ENCODE measurements around the gene BTG2.
"Not testable (repeated sequence)": the region's sequence is repeated elsewhere in the genome, so short reads cannot be mapped to it uniquely, and the experiment has no call there.

Gene BTG2

DNA sequence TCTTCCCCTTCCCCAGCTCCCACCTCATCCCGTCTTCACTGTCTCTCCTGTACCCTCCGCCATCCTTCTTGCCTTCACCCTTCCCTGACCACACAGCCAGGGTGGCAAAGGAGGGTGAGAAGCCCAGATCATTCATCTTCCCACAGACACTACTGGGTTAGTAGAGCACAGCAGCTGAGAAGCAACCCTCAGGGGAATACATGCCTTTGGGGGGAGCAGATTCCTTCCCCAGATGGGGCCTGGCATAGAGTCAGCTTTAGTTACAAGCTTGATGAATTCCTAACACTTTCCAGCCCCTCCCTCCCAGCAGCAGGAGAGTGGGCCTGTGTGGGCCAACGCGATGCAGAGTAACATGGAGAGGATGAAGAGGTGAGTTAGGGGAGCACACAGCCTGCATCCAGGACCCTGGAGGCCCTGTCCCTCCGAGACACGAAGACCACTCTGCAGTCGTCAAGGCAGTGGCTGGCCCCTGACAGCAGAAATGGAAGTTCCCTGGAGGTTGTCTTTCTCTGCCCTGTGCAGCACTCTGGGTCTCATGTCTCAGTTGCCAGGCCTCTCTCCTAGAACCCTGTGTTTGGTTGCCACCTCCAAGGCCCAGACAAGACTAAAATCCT, 8.8 kb upstream of the BTG2 start:
- no peak for DNase-seq

GRCh38 chr1:203299169-203299568, 6.2 kb upstream of the BTG2 start:
- no peak for DNase-seq

DNA sequence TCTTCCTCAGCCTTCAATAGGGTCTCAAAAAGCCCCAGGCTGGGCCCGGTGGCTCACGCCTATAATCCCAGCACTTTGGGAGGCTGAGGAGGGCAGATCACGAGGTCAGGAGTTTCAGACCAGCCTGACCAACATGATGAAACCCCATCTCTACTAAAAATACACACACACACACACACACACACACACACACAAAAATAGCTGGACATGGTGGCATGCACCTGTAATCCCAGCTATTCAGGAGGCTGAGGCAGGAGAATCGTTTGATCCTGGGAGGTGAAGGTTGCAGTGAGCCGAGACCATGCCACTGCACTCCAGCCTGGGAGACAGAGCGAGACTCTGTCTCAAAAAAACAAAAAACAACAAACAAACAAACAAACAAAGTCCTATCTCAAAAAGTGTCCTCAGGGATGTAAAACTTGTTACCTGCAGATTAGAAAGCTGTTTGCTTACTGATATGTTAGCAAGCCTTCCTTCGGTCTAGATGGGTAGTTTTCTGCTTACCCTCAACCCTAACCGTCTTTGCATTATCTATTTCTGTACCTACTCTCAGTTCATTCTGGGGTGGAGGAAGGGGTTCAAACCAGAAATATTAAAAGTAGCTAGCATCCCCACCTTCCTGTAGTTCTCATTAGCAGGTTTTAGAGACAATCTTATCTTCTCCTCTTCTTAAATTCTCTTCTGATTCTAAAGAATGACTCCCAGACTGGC, 5.4 kb upstream of the BTG2 start:
- DNase-seq: not testable (repeated sequence)

DNA sequence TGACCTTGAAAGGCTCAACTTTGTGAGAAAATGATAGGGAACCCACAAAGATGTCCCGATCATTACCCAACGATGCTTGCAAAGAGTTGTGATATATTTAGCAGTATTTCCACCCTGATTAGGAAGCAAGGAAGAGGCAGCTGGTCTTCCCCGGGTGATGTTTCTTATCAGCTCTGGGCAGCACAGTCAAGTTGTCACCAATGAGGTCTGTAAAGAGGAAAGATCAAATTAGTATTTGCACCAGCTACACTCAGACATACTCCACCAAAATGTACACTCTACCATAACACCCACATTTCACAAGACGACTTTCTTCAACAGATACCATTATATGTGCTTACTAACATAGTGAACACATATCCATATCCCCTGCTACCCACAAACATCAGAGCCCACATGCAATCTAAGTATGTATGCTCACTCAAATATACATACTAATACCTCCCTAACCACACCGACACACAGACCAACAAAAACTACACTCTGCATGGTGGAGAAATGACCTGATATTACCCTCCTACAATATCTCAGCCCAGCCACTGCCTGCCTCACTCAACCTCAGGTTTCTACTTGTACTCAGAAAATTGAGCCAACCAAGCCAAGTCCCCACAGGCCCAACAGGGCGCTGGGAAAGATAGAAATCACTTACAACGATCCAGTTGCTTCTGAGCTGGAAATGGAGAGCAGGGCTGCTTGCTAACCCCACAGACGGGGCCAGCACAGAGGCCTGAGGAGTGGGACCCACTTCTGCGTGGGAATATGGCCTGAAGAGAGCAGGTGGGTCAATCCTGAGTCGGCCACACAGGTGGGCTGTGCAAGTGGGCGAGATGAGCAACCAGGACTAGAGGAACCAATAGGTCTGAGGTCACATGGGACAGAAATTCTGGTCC, 4.6 kb upstream of the BTG2 start:
- DNase-seq: no peak

DNA sequence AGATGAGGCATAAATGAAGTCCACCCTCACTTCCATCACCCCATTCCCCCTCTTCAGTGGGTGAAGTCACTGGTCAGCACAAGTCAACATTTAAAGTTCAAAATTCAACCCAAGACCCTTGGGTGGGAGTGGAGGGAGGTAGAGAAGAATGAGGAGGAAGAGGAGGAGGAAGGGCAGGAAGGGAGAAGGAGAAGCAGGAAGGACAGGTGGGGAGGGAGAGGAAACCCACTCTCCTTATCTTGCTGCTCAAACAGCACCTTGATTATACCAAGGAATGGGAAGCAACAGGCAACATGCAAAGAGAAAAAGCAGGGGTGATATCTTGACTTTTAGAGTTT, 4.0 kb upstream of the BTG2 start:
- DNase-seq: no peak

DNA sequence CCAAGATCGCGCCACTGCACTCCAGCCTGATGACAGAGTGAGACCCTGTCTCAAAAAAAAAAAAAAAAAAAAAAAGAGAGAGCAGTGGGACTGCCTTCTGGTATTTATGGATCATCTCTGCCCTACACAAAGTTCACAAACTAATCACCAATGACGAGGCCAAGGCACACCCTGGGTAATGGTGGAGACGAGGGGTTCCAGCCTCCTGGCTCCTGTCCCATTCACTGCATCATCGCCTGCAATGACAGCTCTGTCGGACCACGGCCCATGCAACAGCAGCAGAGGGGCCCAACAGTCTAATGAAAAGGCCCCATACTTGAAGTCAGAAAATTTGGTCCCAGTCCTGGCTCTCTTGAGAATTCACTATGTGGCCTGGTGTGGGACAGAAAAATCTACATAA, 2.9 kb upstream of the BTG2 start:
- DNase-seq: no peak

DNA sequence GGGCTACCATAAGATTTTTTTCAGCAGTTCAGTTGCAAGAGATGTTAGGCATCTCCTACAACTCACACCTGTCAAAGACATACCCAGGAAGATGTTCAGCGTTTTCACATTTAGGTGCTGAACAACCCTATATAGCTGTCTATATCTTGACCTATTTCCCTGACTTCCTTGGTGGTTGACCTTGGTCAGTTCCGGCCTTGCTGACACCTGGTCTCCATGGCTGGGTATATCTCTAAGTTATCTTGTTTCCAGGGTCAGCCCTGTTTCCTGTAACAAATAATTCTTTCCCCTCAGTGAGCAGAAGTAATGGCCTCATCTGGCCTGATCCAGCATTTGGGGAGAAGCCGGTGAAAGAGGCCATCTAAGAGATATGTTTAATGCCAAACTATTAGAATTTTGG, 2.4 kb upstream of the BTG2 start:
- DNase-seq: no peak

DNA sequence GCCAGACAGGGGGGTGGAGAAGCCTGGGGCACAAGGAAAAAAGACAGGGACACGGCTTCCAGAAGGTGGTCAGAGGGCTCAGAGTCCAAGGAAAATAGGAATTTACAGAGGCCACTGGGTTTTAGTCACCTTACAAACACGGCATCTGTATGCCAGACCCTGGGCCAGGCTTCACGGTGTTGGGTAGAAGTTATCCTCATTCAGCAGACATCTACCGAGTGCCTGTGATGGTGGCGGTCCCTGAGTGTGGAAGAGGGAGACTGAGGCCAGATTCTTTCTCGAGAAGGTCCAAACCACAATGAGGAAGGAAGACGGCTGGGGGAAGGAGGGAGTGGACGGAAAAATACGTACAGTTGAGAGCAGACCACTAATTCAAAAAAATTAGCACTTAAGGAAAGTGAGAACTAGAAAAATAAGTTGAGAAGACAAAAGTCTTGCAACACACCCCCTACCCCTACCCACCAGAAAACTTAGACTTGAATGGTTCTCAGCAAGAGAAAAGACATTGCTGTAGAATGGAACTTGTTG, 864 bp upstream of the BTG2 start:
- no peak for DNase-seq

GRCh38 chr1:203305809-203306088, 430 bp downstream of the BTG2 start:
- DNase-seq: no peak

DNA sequence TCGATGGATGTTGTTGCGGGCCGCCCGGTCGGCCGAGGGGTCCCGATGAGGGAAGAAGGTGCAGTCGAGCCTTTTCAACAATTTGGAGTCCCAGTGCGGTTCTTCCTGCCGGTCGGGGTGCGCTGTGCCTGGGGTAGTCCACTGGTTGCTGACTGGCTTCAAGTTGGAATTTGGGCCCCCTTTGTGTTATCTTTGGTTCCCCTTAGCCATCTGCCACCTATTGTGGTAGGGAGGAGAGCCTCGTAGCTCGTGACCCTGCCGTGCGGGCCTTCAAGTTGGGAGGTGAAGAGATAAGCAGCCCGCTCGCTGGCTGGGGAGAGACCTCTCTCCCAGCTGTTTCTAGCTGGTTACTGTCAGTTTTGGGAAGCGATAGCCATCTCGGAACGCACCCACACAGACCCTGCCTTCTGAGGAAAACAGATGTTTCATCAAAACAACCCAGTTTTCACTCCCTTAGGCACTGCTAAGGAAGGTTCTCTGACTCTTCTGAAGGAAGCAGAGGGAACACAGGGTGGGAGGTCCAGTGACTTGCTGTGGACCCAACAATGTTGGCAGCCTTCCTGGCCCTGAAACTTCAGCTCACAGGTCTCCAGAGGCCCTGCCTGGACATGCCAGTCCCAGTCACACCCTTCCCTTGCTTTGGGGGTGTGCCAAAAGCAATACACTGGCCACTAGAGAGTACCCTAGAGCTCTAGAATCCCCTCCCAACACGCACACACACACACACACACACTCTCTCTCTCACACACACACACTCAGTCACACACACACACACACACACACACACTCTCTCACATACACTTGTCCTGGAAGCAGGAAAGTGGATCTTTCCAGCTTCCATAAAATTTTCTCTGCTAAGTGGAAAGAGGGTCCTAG, 1.0 kb downstream of the BTG2 start:
- peak; percentile 70 for DNase-seq

- no peak for DNase-seq
Observed at GRCh38 chr1:203306965-203307541, 1.7 kb downstream of the BTG2 start.

- DNase-seq: no peak
Observed at GRCh38 chr1:203307641-203308126, 2.4 kb downstream of the BTG2 start.

DNA sequence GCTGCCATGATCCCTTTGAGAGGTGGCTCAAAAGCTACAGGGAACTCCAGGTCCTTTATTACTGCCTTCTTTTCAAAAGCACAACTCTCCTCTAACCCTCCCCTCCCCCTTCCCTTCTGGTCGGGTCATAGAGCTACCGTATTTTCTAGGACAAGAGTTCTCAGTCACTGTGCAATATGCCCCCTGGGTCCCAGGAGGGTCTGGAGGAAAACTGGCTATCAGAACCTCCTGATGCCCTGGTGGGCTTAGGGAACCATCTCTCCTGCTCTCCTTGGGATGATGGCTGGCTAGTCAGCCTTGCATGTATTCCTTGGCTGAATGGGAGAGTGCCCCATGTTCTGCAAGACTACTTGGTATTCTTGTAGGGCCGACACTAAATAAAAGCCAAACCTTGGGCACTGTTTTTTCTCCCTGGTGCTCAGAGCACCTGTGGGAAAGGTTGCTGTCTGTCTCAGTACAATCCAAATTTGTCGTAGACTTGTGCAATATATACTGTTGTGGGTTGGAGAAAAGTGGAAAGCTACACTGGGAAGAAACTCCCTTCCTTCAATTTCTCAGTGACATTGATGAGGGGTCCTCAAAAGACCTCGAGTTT, 3.1 kb downstream of the BTG2 start:
- no peak for DNase-seq

- no peak for DNase-seq
Observed at GRCh38 chr1:203308923-203309331, 3.6 kb downstream of the BTG2 start.

DNA sequence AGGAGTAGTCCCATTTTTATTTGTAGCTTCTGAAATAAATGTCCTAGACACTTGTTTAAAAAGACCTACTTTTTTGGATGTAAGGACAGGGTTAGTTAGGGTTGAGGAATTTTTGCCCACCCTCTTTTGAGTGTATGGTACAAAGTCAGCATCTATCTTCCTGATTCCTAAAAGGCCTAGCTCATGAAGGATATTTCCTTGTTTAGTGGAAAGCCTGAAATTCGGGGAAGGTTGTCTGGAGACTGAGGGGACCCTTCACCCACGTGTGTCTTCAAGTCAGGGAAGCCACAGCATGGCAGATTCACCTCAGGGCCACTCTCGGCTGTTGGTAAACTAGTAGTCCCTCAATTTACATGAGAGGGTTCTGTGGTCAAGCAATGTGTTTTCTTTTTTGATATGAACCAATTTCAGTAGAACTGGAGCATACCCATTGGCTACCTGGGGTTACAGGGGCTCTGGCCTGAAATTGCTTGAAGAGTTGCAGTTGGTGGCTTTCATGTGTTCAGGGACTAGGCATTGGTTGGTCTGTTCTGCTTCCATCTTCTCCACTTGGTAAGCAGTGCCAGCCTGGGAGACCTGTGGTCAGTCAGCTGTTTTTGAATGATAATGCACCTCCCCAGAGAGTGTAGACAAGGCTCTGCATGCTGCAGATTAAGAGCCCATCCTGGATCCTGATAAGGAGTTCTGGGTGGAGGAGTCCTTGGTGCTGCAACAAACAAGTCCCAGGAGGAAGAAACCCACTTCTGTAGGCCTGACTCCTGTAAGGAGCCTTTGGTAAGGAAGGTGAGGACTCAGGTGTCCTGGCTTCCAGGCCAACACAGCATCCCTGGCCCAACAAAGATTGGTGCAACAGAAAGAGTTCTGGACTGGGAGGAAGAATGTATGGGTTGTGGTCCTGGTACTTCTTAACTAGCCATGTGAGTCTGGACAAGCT, 6.3 kb downstream of the BTG2 start:
- DNase-seq: no peak

- DNase-seq: not testable (repeated sequence)
Observed at GRCh38 chr1:203314025-203314759, 8.9 kb downstream of the BTG2 start.

DNA sequence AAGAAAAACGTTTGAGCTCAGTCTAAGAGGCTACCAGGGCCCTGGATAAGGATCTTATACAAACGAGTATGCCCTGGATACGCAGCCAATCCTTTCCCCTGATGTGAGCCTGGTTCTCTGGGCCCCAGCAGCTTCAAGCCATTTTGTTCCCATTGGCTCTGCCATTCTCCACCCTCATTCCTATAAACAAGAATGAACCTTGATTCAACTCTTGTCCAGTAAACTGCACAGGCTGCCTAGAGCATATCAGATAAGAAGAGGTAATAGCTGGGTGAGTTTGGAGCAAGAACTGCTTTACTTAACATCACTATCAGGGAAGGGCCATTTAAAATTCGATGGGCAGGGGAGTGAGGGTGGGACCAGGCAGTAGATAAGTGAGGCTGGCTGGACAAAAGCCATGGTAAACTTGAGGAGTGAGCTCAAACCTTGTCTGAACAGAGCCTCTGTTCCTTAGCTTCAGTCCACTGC, 11.3 kb downstream of the BTG2 start:
- DNase-seq: no peak

- DNase-seq: no peak
Observed at GRCh38 chr1:203317429-203318228, 12.3 kb downstream of the BTG2 start.

GRCh38 chr1:203318229-203318517, 12.9 kb downstream of the BTG2 start:
- DNase-seq: no peak

Data from SHP77 treated with DMSO at 0.1 percent for 48 hours (cell line).